B cell (primary cell): ENCODE measurements around the gene TMOD1. TPM values are rescaled to one million over a fixed set of nuclear protein-coding genes. Genes with fewer than 3 reads are reported as not detected.

ENCODE experiments used
- ATAC-seq: fragments of 200-7000 bp; cut with Tn5 transposase; one replicate; pipeline ENCODE4 v1.10.0; 2021; ENCODE audit warnings: low read depth, mild to moderate bottlenecking, moderate number of reproducible peaks, moderate library complexity
- CTCF ChIA-PET: fragments of 350-600 bp; sonication (Branson Sonifier 250); formaldehyde crosslinking; loops from one replicate; lab custom pipeline; 2021; ENCODE audit warnings: antibody characterized with exemption, inconsistent platforms; lab: Charles Lee
- POLR2A ChIA-PET: fragments of 350-600 bp; sonication (Branson Sonifier 250); formaldehyde crosslinking; loops from one replicate; lab custom pipeline; 2021; ENCODE audit warnings: antibody characterized with exemption; lab: Charles Lee
- DNase-seq: peaks from one replicate; pipeline ENCODE4 v3.0.0; 2013
- H2AFZ ChIP-seq: 2 replicates; pipeline ENCODE4 v1.6.1; 2012; ENCODE audit warnings: mild to moderate bottlenecking, low read depth, low read length; ENCODE audit not compliant: insufficient read depth, poor library complexity, severe bottlenecking
- H3K27ac ChIP-seq, 2 donors: 1 replicate in 1 of 2; 2 replicates in 1 of 2; pipeline ENCODE4 v1.5.1; 2012 to 2013; ENCODE audit warnings: low read length in 2 of 2, mild to moderate bottlenecking in 2 of 2, moderate library complexity in 1 of 2
- H3K27me3 ChIP-seq, 4 experiments: fragments of 200-600 bp in 1 of 4; sonication (generic) in 1 of 4; replicated peaks in 1 of 4; 1 replicate in 2 of 4; 2 replicates in 2 of 4; pipeline versions ENCODE4 v1.6.1 to v1.7.0; 2013 to 2016; ENCODE audit warnings: low read length in 3 of 4, mild to moderate bottlenecking in 2 of 4, mixed read lengths in 1 of 4, moderate library complexity in 1 of 4; ENCODE audit not compliant: insufficient read depth in 4 of 4, control insufficient read depth in 3 of 4; ENCODE audit errors: control extremely low read depth in 1 of 4
- H3K36me3 ChIP-seq, 2 experiments: replicated peaks in 1 of 2; 1 replicate in 1 of 2; 2 replicates in 1 of 2; pipeline versions ENCODE4 v1.6.1 to v1.7.1; 2013; ENCODE audit warnings: low read length in 1 of 2; ENCODE audit not compliant: insufficient read depth in 2 of 2, control insufficient read depth in 1 of 2; ENCODE audit errors: control extremely low read depth in 1 of 2, extremely low read depth in 1 of 2
- H3K4me1 ChIP-seq, 2 donors: fragments of 200-600 bp in 1 of 2; sonication (generic) in 1 of 2; 1 replicate in 1 of 2; 2 replicates in 1 of 2; pipeline versions ENCODE4 v1.5.1 to v1.6.1; 2013 to 2017; ENCODE audit warnings: low read length in 2 of 2; ENCODE audit not compliant: control insufficient read depth in 2 of 2, insufficient read depth in 2 of 2
- H3K4me2 ChIP-seq: replicated peaks from 2 replicates; pipeline ENCODE3; 2012; ENCODE audit warnings: mild to moderate bottlenecking, low read depth, low read length; ENCODE audit not compliant: poor library complexity, severe bottlenecking
- H3K4me3 ChIP-seq, 5 experiments: fragments of 200-600 bp in 1 of 5; sonication (generic) in 1 of 5; 1 replicate in 3 of 5; 2 replicates in 2 of 5; pipeline versions ENCODE4 v1.5.1 to v1.7.0; 2011 to 2016; ENCODE audit warnings: low read length in 4 of 5, mild to moderate bottlenecking in 4 of 5, low read depth in 2 of 5, control low read depth in 1 of 5, moderate library complexity in 1 of 5; ENCODE audit not compliant: insufficient read depth in 1 of 5; ENCODE audit errors: control extremely low read depth in 1 of 5, extremely low read depth in 1 of 5
- H3K79me2 ChIP-seq: fragments of 200-600 bp; sonication (generic); one replicate; pipeline ENCODE4 v1.6.0; 2016; ENCODE audit warnings: low read length; ENCODE audit not compliant: control insufficient read depth, insufficient read depth
- H3K9ac ChIP-seq: fragments of 200-600 bp; sonication (generic); 2 replicates; pipeline ENCODE4 v1.6.1; 2017; ENCODE audit warnings: mild to moderate bottlenecking, low read length, moderate library complexity
- H3K9me3 ChIP-seq, 3 donors: one replicate each; pipeline versions ENCODE4 v1.6.1 to v1.7.1; 2013; ENCODE audit warnings: low read length in 2 of 3; ENCODE audit not compliant: control insufficient read depth in 2 of 3, insufficient read depth in 1 of 3; ENCODE audit errors: control extremely low read depth in 1 of 3
- H4K20me1 ChIP-seq: 2 replicates; pipeline ENCODE4 v1.6.0; 2012; ENCODE audit warnings: mild to moderate bottlenecking, low read length; ENCODE audit not compliant: insufficient read depth, control insufficient read depth, poor library complexity, severe bottlenecking
- H3K27ac Mint-ChIP-seq: one replicate; pipeline ENCODE4 v1.8.0; 2021; ENCODE audit warnings: mixed read lengths
- H3K27me3 Mint-ChIP-seq: one replicate; pipeline ENCODE4 v1.8.0; 2021; ENCODE audit warnings: mixed read lengths
- H3K4me1 Mint-ChIP-seq: one replicate; pipeline ENCODE4 v1.8.0; 2021; ENCODE audit warnings: mixed read lengths
- H3K4me3 Mint-ChIP-seq: one replicate; pipeline ENCODE4 v1.8.0; 2021; ENCODE audit warnings: mixed read lengths
- H3K9me3 Mint-ChIP-seq: one replicate; pipeline ENCODE4 v1.8.0; 2022; ENCODE audit warnings: mixed read lengths; ENCODE audit not compliant: insufficient read depth
- CTCF ChIP-seq: fragments of 200-600 bp; IDR thresholded peaks from one replicate; pipeline ENCODE4 v1.8.0; 2022; ENCODE audit warnings: antibody characterized with exemption, mild to moderate bottlenecking
- EZH2 ChIP-seq: IDR thresholded peaks from 2 replicates; pipeline ENCODE4 v1.6.1; 2012; ENCODE audit warnings: borderline replicate concordance, low read depth, mild to moderate bottlenecking, moderate library complexity, low read length; ENCODE audit not compliant: insufficient read depth, poor library complexity, severe bottlenecking
- WGBS: methylation state at CpG from one replicate; pipeline ENCODE4 v1.1.5; 2013; ENCODE audit warnings: missing lambda C conversion rate; ENCODE audit not compliant: insufficient coverage; 5-methylcytosine and 5-hydroxymethylcytosine counted together
- intact Hi-C: fragments of 100-400 bp; cut with micrococcal nuclease; formaldehyde crosslinking; loops from one replicate; pipeline ENCODE4 v1.10.0; 2022
- polyA plus RNA-seq: library from polyadenylated mRNA; depleted of rRNA; stranded (reverse); fragments of >200 nt; gene quantifications from 2 replicates; pipeline ENCODE4 v1.2.3, GENCODE V29; 2012
- total RNA-seq, 2 donors: library from RNA; stranded (reverse); fragments of 120-200 nt in 1 of 2; gene quantifications; 1 replicate in 1 of 2; 2 replicates in 1 of 2; pipeline versions ENCODE4 v1.2.3 to v1.2.4, GENCODE V29; 2013 to 2022

The TMOD1 gene
- total and polyA plus RNA-seq, 2 donors (not counting 1 experiment from before 2014, with no cell fraction given): 0.30 to 2.5 TPM

- no peaks in the 10 kb centered on the region for H3K27me3 Mint-ChIP-seq
- ChIA-PET POLR2A (no interaction called here), CTCF (interaction anchor here (0.9 to 5.8 kb wide), 7 partner anchors 11 to 147 kb away, joined by 3 to 81 read pairs (median 4); partner anchors contain the start of genes TDRD7 and TMOD1)
- H3K9me3 ChIP-seq: no peaks in the 10 kb centered on the region
- H4K20me1 ChIP-seq: no peaks in the 10 kb centered on the region
- 100% methylated on average over 1 of the region's 2 CpGs for WGBS
- H3K79me2 ChIP-seq: no peaks in the 10 kb centered on the region
- no peak overlapping the region for H3K4me2 ChIP-seq
- H3K9me3 Mint-ChIP-seq: no peaks in the 10 kb centered on the region
- H3K9ac ChIP-seq: no peak overlapping the region
- no peaks in the 10 kb centered on the region for H3K27me3 ChIP-seq
- TF ChIP-seq EZH2: no peak
- H3K4me3 ChIP-seq: no peak overlapping the region
- intact Hi-C loops: no loop called here
- H2AFZ ChIP-seq: no peak overlapping the region
- H3K27ac ChIP-seq: no peak overlapping the region
- no peak overlapping the region for H3K4me3 Mint-ChIP-seq
- ATAC-seq (no peak), DNase-seq (no peak)
- H3K27ac Mint-ChIP-seq: no peak overlapping the region
- no peaks in the 10 kb centered on the region for H3K4me1 Mint-ChIP-seq
- H3K4me1 ChIP-seq: no peaks in the 10 kb centered on the region
- H3K36me3 ChIP-seq: peaks cover 4 to 46% of the 10 kb centered on the region in 2 experiments
Observed at GRCh38 chr9:97470076-97470475, 31.4 kb upstream of the TMOD1 start.

- Histone ChIP-seq H3K4me1 (no peaks in the 10 kb centered on the region), H3K27ac (no peak overlapping the region), H3K36me3 (peaks cover 4 to 32% of the 10 kb centered on the region in 2 experiments), H3K4me3 (no peak overlapping the region), H3K9me3 (no peaks in the 10 kb centered on the region), H2AFZ (no peak overlapping the region), H3K4me2 (no peak overlapping the region), H3K79me2 (no peaks in the 10 kb centered on the region), H3K9ac (no peak overlapping the region), H4K20me1 (no peaks in the 10 kb centered on the region), H3K27me3 (no peaks in the 10 kb centered on the region)
- intact Hi-C loops: no loop called here
- H3K27me3 Mint-ChIP-seq: no peaks in the 10 kb centered on the region
- 95% methylated on average over 2 of the region's 3 CpGs for WGBS
- H3K4me1 Mint-ChIP-seq: no peaks in the 10 kb centered on the region
- H3K4me3 Mint-ChIP-seq: no peak overlapping the region
- no peak for TF ChIP-seq CTCF
- no peak for TF ChIP-seq EZH2
- CTCF ChIA-PET: interaction anchor here (0.8 to 2.3 kb wide), 3 partner anchors 22 to 142 kb away, joined by 3 to 12 read pairs (median 5); no protein-coding TSS in a partner anchor
- no peaks in the 10 kb centered on the region for H3K9me3 Mint-ChIP-seq
- DNase-seq (no peak), ATAC-seq (no peak)
- no peak overlapping the region for H3K27ac Mint-ChIP-seq
- POLR2A ChIA-PET: no interaction called here
Observed at GRCh38 chr9:97473717-97474116, 27.7 kb upstream of the TMOD1 start.
